B cell (primary cell): ENCODE measurements around the gene CCDC183.

ENCODE experiments used
- CTCF ChIP-seq: fragments of 200-600 bp; IDR thresholded peaks from one replicate; pipeline ENCODE4 v1.8.0; 2022; ENCODE audit warnings: antibody characterized with exemption, mild to moderate bottlenecking
- EZH2 ChIP-seq: IDR thresholded peaks from 2 replicates; pipeline ENCODE4 v1.6.1; 2012; ENCODE audit warnings: borderline replicate concordance, low read depth, mild to moderate bottlenecking, moderate library complexity, low read length; ENCODE audit not compliant: insufficient read depth, poor library complexity, severe bottlenecking

- no peak for TF ChIP-seq CTCF
- TF ChIP-seq EZH2 = no peak
These were observed 33.1 kb upstream of the CCDC183 start for GRCh38 chr9:136762915-136763648.
